Colonic mucosa (tissue), 4 donors: ENCODE results near the gene ZFP42. TPM values are rescaled to one million over a fixed set of nuclear protein-coding genes. Genes with fewer than 3 reads are reported as not detected.

Source experiments
- DNase-seq: peaks from one replicate; pipeline ENCODE4 v3.0.0-alpha.2; 2020
- H3K27ac ChIP-seq: fragments of 200-600 bp; one replicate; pipeline ENCODE4 v1.8.0; 2021
- H3K27me3 ChIP-seq: fragments of 200-600 bp; one replicate; pipeline ENCODE4 v1.8.0; 2021
- H3K36me3 ChIP-seq: fragments of 200-600 bp; one replicate; pipeline ENCODE4 v1.8.0; 2021
- H3K4me1 ChIP-seq: fragments of 200-600 bp; one replicate; pipeline ENCODE4 v1.8.0; 2021; ENCODE audit warnings: mild to moderate bottlenecking
- H3K4me3 ChIP-seq: fragments of 200-600 bp; one replicate; pipeline ENCODE4 v1.8.0; 2021
- H3K9ac ChIP-seq, 2 donors: one replicate each; pipeline ENCODE4 v1.7.0; 2013; ENCODE audit warnings: control low read depth in 2 of 2, low read depth in 2 of 2, low read length in 2 of 2
- H3K9me3 ChIP-seq: fragments of 200-600 bp; one replicate; pipeline ENCODE4 v1.8.0; 2021
- intact Hi-C: fragments of 100-400 bp; cut with DNase I; formaldehyde crosslinking; loops from one replicate; pipeline ENCODE4 v1.14.1; 2022
- total RNA-seq, 2 donors: library from RNA; stranded (reverse); fragmentation: NEBNext Ultra II Directional in 1 of 2; extraction: Animal tissue kit (Norgen Biotek cat#: 25700) in 1 of 2; gene quantifications; one replicate each; pipeline ENCODE4 v1.2.1, GENCODE V29; 2021
- TF ChIP-seq, protein P1 (sequence below): fragments of 200-600 bp; IDR thresholded peaks from one replicate; pipeline ENCODE4 v1.8.0; 2022; ENCODE audit warnings: antibody characterized with exemption, mild to moderate bottlenecking
- donor health status: healthy.
- donor health status: DM: no; HTN: no; CAD: no.
- donor health status: DM: no; HTN: no; CAD: no.

The ZFP42 gene
- total RNA-seq, 2 donors from 2014 or later: 0.12 TPM; not detected in 1

GRCh38 chr4:187999406-187999932 is 3.9 kb downstream of the ZFP42 start:
- Histone ChIP-seq H3K4me1 (no peaks in the 10 kb centered on the region), H3K4me3 (no peak overlapping the region), H3K9me3 (no peaks in the 10 kb centered on the region), H3K9ac (no peak overlapping the region), H3K27me3 (no peaks in the 10 kb centered on the region), H3K36me3 (no peaks in the 10 kb centered on the region), H3K27ac (no peak overlapping the region)
- TF ChIP-seq, protein P1, sequence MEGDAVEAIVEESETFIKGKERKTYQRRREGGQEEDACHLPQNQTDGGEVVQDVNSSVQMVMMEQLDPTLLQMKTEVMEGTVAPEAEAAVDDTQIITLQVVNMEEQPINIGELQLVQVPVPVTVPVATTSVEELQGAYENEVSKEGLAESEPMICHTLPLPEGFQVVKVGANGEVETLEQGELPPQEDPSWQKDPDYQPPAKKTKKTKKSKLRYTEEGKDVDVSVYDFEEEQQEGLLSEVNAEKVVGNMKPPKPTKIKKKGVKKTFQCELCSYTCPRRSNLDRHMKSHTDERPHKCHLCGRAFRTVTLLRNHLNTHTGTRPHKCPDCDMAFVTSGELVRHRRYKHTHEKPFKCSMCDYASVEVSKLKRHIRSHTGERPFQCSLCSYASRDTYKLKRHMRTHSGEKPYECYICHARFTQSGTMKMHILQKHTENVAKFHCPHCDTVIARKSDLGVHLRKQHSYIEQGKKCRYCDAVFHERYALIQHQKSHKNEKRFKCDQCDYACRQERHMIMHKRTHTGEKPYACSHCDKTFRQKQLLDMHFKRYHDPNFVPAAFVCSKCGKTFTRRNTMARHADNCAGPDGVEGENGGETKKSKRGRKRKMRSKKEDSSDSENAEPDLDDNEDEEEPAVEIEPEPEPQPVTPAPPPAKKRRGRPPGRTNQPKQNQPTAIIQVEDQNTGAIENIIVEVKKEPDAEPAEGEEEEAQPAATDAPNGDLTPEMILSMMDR: no peak
- no peak for DNase-seq
- intact Hi-C loops: no loop called here

DNA sequence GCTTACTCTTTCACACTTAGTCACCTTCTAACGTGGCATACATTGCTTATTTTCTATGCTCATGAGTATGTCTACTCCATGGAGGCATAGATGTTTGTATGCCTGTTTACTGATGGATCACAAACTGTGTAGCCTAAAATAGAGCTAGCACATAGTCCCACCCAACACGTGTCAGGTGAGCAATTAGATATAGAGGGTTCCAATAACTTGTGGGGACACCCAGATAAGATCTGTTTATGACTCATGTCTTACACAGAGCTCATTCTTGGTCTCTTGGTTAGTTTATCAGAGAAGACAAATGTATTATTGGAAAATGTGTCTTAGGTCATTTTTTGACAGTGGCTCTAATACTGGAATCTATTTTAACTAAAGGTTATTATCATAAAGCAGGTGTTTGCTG is 6.8 kb downstream of the ZFP42 start:
- intact Hi-C loops: no loop called here
- Histone ChIP-seq H3K27me3 (no peaks in the 10 kb centered on the region), H3K9ac (no peak overlapping the region), H3K27ac (no peak overlapping the region), H3K36me3 (no peaks in the 10 kb centered on the region), H3K4me1 (no peaks in the 10 kb centered on the region), H3K4me3 (no peak overlapping the region), H3K9me3 (no peaks in the 10 kb centered on the region)
- TF ChIP-seq, protein P1: no peak
- DNase-seq: no peak

GRCh38 chr4:188002751-188003150 is 7.2 kb downstream of the ZFP42 start:
- no peak overlapping the region for H3K9ac ChIP-seq

DNA sequence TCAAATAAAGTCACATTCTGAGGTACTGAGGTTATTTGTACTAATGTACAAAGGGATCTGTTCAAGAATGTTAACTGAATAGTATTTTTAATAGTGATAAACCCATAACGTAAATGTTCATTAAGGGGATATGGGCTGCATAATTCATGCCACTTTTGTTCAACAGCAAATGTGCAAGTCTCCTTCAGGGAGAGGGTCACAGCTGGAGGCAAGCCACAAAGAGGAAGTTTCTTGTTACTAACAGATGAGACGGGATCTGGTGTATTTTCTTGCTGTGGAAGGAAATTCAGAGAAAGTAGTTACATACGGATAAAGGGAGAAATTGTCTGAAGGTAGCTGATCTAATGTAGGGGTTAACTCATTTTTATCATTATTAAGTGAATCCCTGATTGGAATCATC is 10.0 kb downstream of the ZFP42 start:
- TF ChIP-seq, protein P1: no peak
- Histone ChIP-seq H3K4me1 (no peaks in the 10 kb centered on the region), H3K9ac (no peak overlapping the region), H3K4me3 (no peak overlapping the region), H3K27ac (no peak overlapping the region), H3K9me3 (no peaks in the 10 kb centered on the region), H3K36me3 (no peaks in the 10 kb centered on the region), H3K27me3 (no peaks in the 10 kb centered on the region)
- intact Hi-C loops: no loop called here
- no peak for DNase-seq

More at GRCh38 chr4:188002751-188003150, 7.2 kb downstream of the ZFP42 start:
- Histone ChIP-seq H3K9me3 (no peaks in the 10 kb centered on the region), H3K36me3 (no peaks in the 10 kb centered on the region), H3K27me3 (no peaks in the 10 kb centered on the region), H3K4me3 (no peak overlapping the region), H3K4me1 (no peaks in the 10 kb centered on the region), H3K27ac (no peak overlapping the region)
- intact Hi-C loops: no loop called here
- TF ChIP-seq, protein P1: no peak
- DNase-seq: no peak

GRCh38 chr4:188006285-188006848 is 10.8 kb downstream of the ZFP42 start:
- Histone ChIP-seq H3K4me1 (no peaks in the 10 kb centered on the region), H3K27me3 (no peaks in the 10 kb centered on the region), H3K36me3 (no peaks in the 10 kb centered on the region), H3K4me3 (no peak overlapping the region), H3K9ac (no peak overlapping the region), H3K9me3 (no peaks in the 10 kb centered on the region), H3K27ac (no peak overlapping the region)
- no peak for DNase-seq
- intact Hi-C loops: no loop called here
- TF ChIP-seq, protein P1: no peak
